WTC11 (cell line): Measurements from ENCODE around the gene HRAS. TPM values are rescaled to one million over a fixed set of nuclear protein-coding genes. Genes with fewer than 3 reads are reported as not detected.

ENCODE experiments used
- ATAC-seq: fragments of 200-7000 bp; cut with Tn5 transposase; 2 replicates; pipeline ENCODE4 v1.10.0; 2021; ENCODE audit warnings: mild to moderate bottlenecking, moderate library complexity
- CTCF ChIA-PET: fragments of 300-600 bp; sonication (Branson Sonifier 250); formaldehyde crosslinking; loops from one replicate; lab custom pipeline; 2021; ENCODE audit warnings: antibody characterized with exemption; lab: Charles Lee
- POLR2A ChIA-PET: fragments of 350-600 bp; sonication (Branson Sonifier 250); formaldehyde crosslinking; loops from one replicate; lab custom pipeline; 2021; ENCODE audit warnings: antibody characterized with exemption; lab: Charles Lee
- DNase-seq: peaks from one replicate; pipeline ENCODE4 v3.0.0; 2021; ENCODE audit warnings: low spot score
- H3K27ac Mint-ChIP-seq: 2 replicates; pipeline ENCODE4 v1.8.0; 2021; ENCODE audit warnings: mixed read lengths
- H3K27me3 Mint-ChIP-seq: 2 replicates; pipeline ENCODE4 v1.8.0; 2021; ENCODE audit warnings: low read depth, mild to moderate bottlenecking, moderate library complexity, mixed read lengths
- H3K36me3 Mint-ChIP-seq: 2 replicates; pipeline ENCODE4 v1.8.0; 2021; ENCODE audit warnings: mixed read lengths
- H3K4me1 Mint-ChIP-seq: 2 replicates; pipeline ENCODE4 v1.8.0; 2022; ENCODE audit warnings: mixed read lengths
- H3K4me3 Mint-ChIP-seq: 2 replicates; pipeline ENCODE4 v1.8.0; 2021; ENCODE audit warnings: mild to moderate bottlenecking, moderate library complexity, mixed read lengths
- H3K9me3 Mint-ChIP-seq: 2 replicates; pipeline ENCODE4 v1.8.0; 2021; ENCODE audit warnings: mixed read lengths
- CREM ChIP-seq: sonication (generic); formaldehyde crosslinking; IDR thresholded peaks from 2 replicates; pipeline ENCODE4 v1.8.1; 2022; ENCODE audit warnings: mild to moderate bottlenecking, missing genetic modification reagents, moderate library complexity
- E2F1 ChIP-seq: sonication (generic); formaldehyde crosslinking; IDR thresholded peaks from 2 replicates; pipeline ENCODE4 v1.8.0; 2022; ENCODE audit warnings: mild to moderate bottlenecking, missing genetic modification reagents
- E2F5 ChIP-seq: sonication (generic); formaldehyde crosslinking; IDR thresholded peaks from 2 replicates; pipeline ENCODE4 v1.8.1; 2022; ENCODE audit warnings: mild to moderate bottlenecking, moderate library complexity, missing genetic modification reagents
- ESRRA ChIP-seq: sonication (generic); formaldehyde crosslinking; IDR thresholded peaks from 2 replicates; pipeline ENCODE4 v1.8.1; 2022; ENCODE audit warnings: mild to moderate bottlenecking, missing genetic modification reagents, borderline replicate concordance
- GABPB1 ChIP-seq: sonication (generic); formaldehyde crosslinking; IDR thresholded peaks from 2 replicates; pipeline ENCODE4 v1.8.1; 2023; ENCODE audit warnings: mild to moderate bottlenecking, missing genetic modification reagents
- GRHL2 ChIP-seq: fragments of 250-450 bp; sonication (Bioruptor Pico); IDR thresholded peaks from 2 replicates; pipeline ENCODE4 v1.8.0; 2022; ENCODE audit warnings: mild to moderate bottlenecking, moderate library complexity; ENCODE audit not compliant: insufficient replicate concordance, severe bottlenecking
- JAZF1 ChIP-seq: fragments of 250-450 bp; sonication (Bioruptor Pico); IDR thresholded peaks from 2 replicates; pipeline ENCODE4 v1.9.0; 2021; ENCODE audit warnings: moderate library complexity, mild to moderate bottlenecking, inconsistent platforms
- JUN ChIP-seq: sonication (generic); formaldehyde crosslinking; IDR thresholded peaks from 2 replicates; pipeline ENCODE4 v1.8.0; 2023; ENCODE audit warnings: mild to moderate bottlenecking, missing genetic modification reagents
- KAT7 ChIP-seq: sonication (generic); formaldehyde crosslinking; IDR thresholded peaks from 2 replicates; pipeline ENCODE4 v1.8.1; 2023; ENCODE audit warnings: missing genetic modification reagents, mild to moderate bottlenecking, borderline replicate concordance
- SOX15 ChIP-seq: fragments of 250-450 bp; sonication (Bioruptor Pico); IDR thresholded peaks from 2 replicates; pipeline ENCODE4 v1.9.0; 2021; ENCODE audit warnings: mild to moderate bottlenecking
- ZNF219 ChIP-seq: sonication (generic); formaldehyde crosslinking; IDR thresholded peaks from 2 replicates; pipeline ENCODE4 v1.8.0; 2023; ENCODE audit warnings: missing genetic modification reagents, mild to moderate bottlenecking, borderline replicate concordance
- ZNF512 ChIP-seq: sonication (generic); formaldehyde crosslinking; IDR thresholded peaks from 2 replicates; pipeline ENCODE4 v1.8.1; 2022; ENCODE audit warnings: missing genetic modification reagents, borderline replicate concordance
- total RNA-seq: library from RNA; stranded (reverse); gene quantifications from 3 replicates; pipeline ENCODE4 v1.2.3, GENCODE V29; 2021
- TF ChIP-seq, protein P1 (sequence below): fragments of 250-450 bp; sonication (Bioruptor Pico); IDR thresholded peaks from 2 replicates; pipeline ENCODE4 v1.9.0; 2021; ENCODE audit warnings: mild to moderate bottlenecking, borderline replicate concordance
- TF ChIP-seq, protein P2 (sequence below): sonication (generic); formaldehyde crosslinking; IDR thresholded peaks from 2 replicates; pipeline ENCODE4 v1.8.0; 2023; ENCODE audit warnings: mild to moderate bottlenecking, missing genetic modification reagents
- TF ChIP-seq, protein P3 (sequence below): fragments of 200-600 bp; IDR thresholded peaks from 2 replicates; pipeline ENCODE4 v1.8.0; 2022; ENCODE audit warnings: antibody characterized with exemption
- TF ChIP-seq, protein P4 (sequence below): sonication (generic); formaldehyde crosslinking; IDR thresholded peaks from 2 replicates; pipeline ENCODE4 v1.8.0; 2023; ENCODE audit warnings: missing genetic modification reagents, mild to moderate bottlenecking, borderline replicate concordance
- TF ChIP-seq, protein P5 (sequence below): sonication (generic); formaldehyde crosslinking; IDR thresholded peaks from 2 replicates; pipeline ENCODE4 v1.8.1; 2023; ENCODE audit warnings: mild to moderate bottlenecking, missing genetic modification reagents

HRAS gene
- total RNA-seq, 1 experiment from 2014 or later: 62.4 TPM

DNA sequence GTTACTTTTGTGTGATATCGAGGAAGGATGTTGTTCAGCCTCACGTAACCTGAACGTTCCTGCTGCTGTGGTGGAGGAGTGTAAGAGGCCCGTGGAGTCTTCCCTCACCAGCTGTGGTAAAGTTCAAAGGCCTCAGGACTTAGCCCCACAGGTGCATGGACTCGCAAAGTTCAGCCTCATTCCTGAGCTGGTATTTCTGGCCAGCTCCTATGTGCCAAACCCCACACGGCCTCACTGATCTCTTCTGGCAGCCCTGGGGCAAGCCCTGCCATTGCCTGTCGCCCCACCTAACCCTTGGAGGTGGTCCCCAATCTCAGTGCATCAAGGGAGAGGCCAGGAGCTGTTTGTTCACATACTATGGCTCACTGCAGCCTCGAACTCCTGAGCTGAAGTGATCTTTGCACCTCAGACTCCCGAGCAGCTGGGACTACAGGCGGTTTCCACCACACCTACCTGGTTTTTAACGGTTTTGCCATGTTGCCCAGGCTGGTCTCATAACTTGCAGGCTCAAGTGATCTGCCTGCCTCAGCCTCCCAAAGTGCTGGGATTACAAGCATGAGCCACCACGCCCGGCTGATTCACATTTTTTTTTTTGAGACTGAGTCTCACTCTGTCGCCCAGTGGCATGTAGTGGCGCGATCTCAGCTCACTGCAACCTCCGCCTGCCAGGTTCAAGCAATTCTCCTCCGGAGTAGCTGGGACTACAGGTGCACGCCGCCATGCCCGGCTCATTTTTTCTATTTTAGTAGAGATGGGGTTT, 43.1 kb upstream of the HRAS start (continued):
- TF ChIP-seq, protein P1, sequence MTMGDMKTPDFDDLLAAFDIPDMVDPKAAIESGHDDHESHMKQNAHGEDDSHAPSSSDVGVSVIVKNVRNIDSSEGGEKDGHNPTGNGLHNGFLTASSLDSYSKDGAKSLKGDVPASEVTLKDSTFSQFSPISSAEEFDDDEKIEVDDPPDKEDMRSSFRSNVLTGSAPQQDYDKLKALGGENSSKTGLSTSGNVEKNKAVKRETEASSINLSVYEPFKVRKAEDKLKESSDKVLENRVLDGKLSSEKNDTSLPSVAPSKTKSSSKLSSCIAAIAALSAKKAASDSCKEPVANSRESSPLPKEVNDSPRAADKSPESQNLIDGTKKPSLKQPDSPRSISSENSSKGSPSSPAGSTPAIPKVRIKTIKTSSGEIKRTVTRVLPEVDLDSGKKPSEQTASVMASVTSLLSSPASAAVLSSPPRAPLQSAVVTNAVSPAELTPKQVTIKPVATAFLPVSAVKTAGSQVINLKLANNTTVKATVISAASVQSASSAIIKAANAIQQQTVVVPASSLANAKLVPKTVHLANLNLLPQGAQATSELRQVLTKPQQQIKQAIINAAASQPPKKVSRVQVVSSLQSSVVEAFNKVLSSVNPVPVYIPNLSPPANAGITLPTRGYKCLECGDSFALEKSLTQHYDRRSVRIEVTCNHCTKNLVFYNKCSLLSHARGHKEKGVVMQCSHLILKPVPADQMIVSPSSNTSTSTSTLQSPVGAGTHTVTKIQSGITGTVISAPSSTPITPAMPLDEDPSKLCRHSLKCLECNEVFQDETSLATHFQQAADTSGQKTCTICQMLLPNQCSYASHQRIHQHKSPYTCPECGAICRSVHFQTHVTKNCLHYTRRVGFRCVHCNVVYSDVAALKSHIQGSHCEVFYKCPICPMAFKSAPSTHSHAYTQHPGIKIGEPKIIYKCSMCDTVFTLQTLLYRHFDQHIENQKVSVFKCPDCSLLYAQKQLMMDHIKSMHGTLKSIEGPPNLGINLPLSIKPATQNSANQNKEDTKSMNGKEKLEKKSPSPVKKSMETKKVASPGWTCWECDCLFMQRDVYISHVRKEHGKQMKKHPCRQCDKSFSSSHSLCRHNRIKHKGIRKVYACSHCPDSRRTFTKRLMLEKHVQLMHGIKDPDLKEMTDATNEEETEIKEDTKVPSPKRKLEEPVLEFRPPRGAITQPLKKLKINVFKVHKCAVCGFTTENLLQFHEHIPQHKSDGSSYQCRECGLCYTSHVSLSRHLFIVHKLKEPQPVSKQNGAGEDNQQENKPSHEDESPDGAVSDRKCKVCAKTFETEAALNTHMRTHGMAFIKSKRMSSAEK: no peak
- TF ChIP-seq, protein P2, sequence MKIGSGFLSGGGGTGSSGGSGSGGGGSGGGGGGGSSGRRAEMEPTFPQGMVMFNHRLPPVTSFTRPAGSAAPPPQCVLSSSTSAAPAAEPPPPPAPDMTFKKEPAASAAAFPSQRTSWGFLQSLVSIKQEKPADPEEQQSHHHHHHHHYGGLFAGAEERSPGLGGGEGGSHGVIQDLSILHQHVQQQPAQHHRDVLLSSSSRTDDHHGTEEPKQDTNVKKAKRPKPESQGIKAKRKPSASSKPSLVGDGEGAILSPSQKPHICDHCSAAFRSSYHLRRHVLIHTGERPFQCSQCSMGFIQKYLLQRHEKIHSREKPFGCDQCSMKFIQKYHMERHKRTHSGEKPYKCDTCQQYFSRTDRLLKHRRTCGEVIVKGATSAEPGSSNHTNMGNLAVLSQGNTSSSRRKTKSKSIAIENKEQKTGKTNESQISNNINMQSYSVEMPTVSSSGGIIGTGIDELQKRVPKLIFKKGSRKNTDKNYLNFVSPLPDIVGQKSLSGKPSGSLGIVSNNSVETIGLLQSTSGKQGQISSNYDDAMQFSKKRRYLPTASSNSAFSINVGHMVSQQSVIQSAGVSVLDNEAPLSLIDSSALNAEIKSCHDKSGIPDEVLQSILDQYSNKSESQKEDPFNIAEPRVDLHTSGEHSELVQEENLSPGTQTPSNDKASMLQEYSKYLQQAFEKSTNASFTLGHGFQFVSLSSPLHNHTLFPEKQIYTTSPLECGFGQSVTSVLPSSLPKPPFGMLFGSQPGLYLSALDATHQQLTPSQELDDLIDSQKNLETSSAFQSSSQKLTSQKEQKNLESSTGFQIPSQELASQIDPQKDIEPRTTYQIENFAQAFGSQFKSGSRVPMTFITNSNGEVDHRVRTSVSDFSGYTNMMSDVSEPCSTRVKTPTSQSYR (CRISPR knock-in tag): no peak
- TF ChIP-seq, protein P3, sequence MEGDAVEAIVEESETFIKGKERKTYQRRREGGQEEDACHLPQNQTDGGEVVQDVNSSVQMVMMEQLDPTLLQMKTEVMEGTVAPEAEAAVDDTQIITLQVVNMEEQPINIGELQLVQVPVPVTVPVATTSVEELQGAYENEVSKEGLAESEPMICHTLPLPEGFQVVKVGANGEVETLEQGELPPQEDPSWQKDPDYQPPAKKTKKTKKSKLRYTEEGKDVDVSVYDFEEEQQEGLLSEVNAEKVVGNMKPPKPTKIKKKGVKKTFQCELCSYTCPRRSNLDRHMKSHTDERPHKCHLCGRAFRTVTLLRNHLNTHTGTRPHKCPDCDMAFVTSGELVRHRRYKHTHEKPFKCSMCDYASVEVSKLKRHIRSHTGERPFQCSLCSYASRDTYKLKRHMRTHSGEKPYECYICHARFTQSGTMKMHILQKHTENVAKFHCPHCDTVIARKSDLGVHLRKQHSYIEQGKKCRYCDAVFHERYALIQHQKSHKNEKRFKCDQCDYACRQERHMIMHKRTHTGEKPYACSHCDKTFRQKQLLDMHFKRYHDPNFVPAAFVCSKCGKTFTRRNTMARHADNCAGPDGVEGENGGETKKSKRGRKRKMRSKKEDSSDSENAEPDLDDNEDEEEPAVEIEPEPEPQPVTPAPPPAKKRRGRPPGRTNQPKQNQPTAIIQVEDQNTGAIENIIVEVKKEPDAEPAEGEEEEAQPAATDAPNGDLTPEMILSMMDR: no peak
- no peak for TF ChIP-seq KAT7 (CRISPR knock-in tag)
- no peak for TF ChIP-seq ZNF512
- TF ChIP-seq ZNF219: no peak
- no peak for TF ChIP-seq ESRRA (CRISPR knock-in tag)
- no peak for TF ChIP-seq E2F1 (CRISPR knock-in tag)
- no peak for TF ChIP-seq E2F5 (CRISPR knock-in tag)

GRCh38 chr11:577611-577894, 42.2 kb upstream of the HRAS start:
- peaks cover 13% of the 10 kb centered on the region for H3K36me3 Mint-ChIP-seq
- no peak for TF ChIP-seq SOX15 (CRISPR knock-in tag)
- TF ChIP-seq GRHL2 (CRISPR knock-in tag): no peak
- no peak for TF ChIP-seq JAZF1 (CRISPR knock-in tag)
- TF ChIP-seq, protein P4, sequence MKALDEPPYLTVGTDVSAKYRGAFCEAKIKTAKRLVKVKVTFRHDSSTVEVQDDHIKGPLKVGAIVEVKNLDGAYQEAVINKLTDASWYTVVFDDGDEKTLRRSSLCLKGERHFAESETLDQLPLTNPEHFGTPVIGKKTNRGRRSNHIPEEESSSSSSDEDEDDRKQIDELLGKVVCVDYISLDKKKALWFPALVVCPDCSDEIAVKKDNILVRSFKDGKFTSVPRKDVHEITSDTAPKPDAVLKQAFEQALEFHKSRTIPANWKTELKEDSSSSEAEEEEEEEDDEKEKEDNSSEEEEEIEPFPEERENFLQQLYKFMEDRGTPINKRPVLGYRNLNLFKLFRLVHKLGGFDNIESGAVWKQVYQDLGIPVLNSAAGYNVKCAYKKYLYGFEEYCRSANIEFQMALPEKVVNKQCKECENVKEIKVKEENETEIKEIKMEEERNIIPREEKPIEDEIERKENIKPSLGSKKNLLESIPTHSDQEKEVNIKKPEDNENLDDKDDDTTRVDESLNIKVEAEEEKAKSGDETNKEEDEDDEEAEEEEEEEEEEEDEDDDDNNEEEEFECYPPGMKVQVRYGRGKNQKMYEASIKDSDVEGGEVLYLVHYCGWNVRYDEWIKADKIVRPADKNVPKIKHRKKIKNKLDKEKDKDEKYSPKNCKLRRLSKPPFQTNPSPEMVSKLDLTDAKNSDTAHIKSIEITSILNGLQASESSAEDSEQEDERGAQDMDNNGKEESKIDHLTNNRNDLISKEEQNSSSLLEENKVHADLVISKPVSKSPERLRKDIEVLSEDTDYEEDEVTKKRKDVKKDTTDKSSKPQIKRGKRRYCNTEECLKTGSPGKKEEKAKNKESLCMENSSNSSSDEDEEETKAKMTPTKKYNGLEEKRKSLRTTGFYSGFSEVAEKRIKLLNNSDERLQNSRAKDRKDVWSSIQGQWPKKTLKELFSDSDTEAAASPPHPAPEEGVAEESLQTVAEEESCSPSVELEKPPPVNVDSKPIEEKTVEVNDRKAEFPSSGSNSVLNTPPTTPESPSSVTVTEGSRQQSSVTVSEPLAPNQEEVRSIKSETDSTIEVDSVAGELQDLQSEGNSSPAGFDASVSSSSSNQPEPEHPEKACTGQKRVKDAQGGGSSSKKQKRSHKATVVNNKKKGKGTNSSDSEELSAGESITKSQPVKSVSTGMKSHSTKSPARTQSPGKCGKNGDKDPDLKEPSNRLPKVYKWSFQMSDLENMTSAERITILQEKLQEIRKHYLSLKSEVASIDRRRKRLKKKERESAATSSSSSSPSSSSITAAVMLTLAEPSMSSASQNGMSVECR: no peak
- TF ChIP-seq, protein P5, sequence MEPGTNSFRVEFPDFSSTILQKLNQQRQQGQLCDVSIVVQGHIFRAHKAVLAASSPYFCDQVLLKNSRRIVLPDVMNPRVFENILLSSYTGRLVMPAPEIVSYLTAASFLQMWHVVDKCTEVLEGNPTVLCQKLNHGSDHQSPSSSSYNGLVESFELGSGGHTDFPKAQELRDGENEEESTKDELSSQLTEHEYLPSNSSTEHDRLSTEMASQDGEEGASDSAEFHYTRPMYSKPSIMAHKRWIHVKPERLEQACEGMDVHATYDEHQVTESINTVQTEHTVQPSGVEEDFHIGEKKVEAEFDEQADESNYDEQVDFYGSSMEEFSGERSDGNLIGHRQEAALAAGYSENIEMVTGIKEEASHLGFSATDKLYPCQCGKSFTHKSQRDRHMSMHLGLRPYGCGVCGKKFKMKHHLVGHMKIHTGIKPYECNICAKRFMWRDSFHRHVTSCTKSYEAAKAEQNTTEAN (CRISPR knock-in tag): no peak
- no peak for TF ChIP-seq CREM (CRISPR knock-in tag)
- TF ChIP-seq JUN (CRISPR knock-in tag): no peak
- TF ChIP-seq GABPB1 (CRISPR knock-in tag): no peak

More at GRCh38 chr11:577611-577894, 42.2 kb upstream of the HRAS start:
- peak overlapping the region; percentile 90 for H3K4me3 Mint-ChIP-seq
- peaks cover 31% of the 10 kb centered on the region for H3K4me1 Mint-ChIP-seq
- no peak for ATAC-seq
- H3K27me3 Mint-ChIP-seq: peaks cover 22% of the 10 kb centered on the region
- H3K27ac Mint-ChIP-seq: peak overlapping the region; percentile 95
- POLR2A ChIA-PET: no interaction called here
- DNase-seq: no peak
- no peaks in the 10 kb centered on the region for H3K9me3 Mint-ChIP-seq
- CTCF ChIA-PET: interaction anchor here (1.1 kb wide), 1 partner anchor 12 kb away, joined by 3 read pairs; no protein-coding TSS in a partner anchor
